IMR-90 (cell line): ENCODE results near the gene PPP1R15A. TPM values are rescaled to one million over a fixed set of nuclear protein-coding genes. Genes with fewer than 3 reads are reported as not detected.
A peak's percentile ranks its signal among the peaks of the same experiment; 100 is the strongest.

Source experiments
- ATAC-seq: fragments of 200-7000 bp; cut with Tn5 transposase; 2 replicates; pipeline ENCODE4 v1.9.1; 2020; ENCODE audit warnings: low read depth, mild to moderate bottlenecking, moderate library complexity
- BruUV-seq: library from RNA; stranded (reverse); fragments of 400-500 nt; replicated peaks from 2 replicates; lab custom pipeline; 2021; lab: Mats Ljungman, UMichigan
- CTCF ChIA-PET: fragments of 300-600 bp; formaldehyde crosslinking; extraction: SDS; loops from one replicate; lab custom pipeline; 2021; ENCODE audit warnings: antibody characterized with exemption; lab: Yijun Ruan, JAX
- POLR2A ChIA-PET: fragments of 300-600 bp; sonication (Branson Sonifier 250); formaldehyde crosslinking; loops from one replicate; lab custom pipeline; 2022; ENCODE audit warnings: antibody characterized with exemption; ENCODE audit not compliant: unreplicated experiment; lab: Charles Lee
- DNase-seq: peaks from one replicate; pipeline ENCODE4 v3.0.0; 2013
- H2AFZ ChIP-seq: replicated peaks from 2 replicates; pipeline ENCODE3; 2013; ENCODE audit warnings: low read length, mild to moderate bottlenecking; ENCODE audit not compliant: poor library complexity
- H2AK5ac ChIP-seq: 2 replicates; pipeline ENCODE4 v1.6.1; 2013; ENCODE audit warnings: low read depth, low read length, inconsistent platforms
- H2AK9ac ChIP-seq: replicated peaks from 2 replicates; pipeline ENCODE3; 2013; ENCODE audit warnings: mild to moderate bottlenecking, low read depth, low read length, moderate library complexity; ENCODE audit not compliant: poor library complexity
- H2BK120ac ChIP-seq: 2 replicates; pipeline ENCODE4 v1.6.1; 2013; ENCODE audit warnings: low read depth, low read length, inconsistent platforms
- H2BK15ac ChIP-seq: 3 replicates; pipeline ENCODE4 v1.6.1; 2013; ENCODE audit warnings: low read depth, low read length, inconsistent platforms
- H2BK20ac ChIP-seq: 2 replicates; pipeline ENCODE4 v1.6.1; 2013; ENCODE audit warnings: low read depth, mild to moderate bottlenecking, inconsistent platforms, low read length, moderate library complexity
- H2BK5ac ChIP-seq: 2 replicates; pipeline ENCODE4 v1.6.1; 2013; ENCODE audit warnings: mild to moderate bottlenecking, low read depth, low read length, inconsistent platforms; ENCODE audit not compliant: poor library complexity, severe bottlenecking
- H3K14ac ChIP-seq: replicated peaks from 2 replicates; pipeline ENCODE4 v1.6.1; 2013; ENCODE audit warnings: low read depth, low read length, inconsistent platforms
- H3K18ac ChIP-seq: 2 replicates; pipeline ENCODE4 v1.6.1; 2013; ENCODE audit warnings: low read depth, low read length, control low read depth
- H3K23ac ChIP-seq: 2 replicates; pipeline ENCODE4 v1.6.1; 2013; ENCODE audit warnings: low read depth, low read length, inconsistent platforms
- H3K27ac ChIP-seq: 2 replicates; pipeline ENCODE4 v1.5.1; 2013; ENCODE audit warnings: mild to moderate bottlenecking, control low read depth, low read length; ENCODE audit not compliant: insufficient read depth
- H3K27me3 ChIP-seq: 2 replicates; pipeline ENCODE4 v1.6.1; 2013; ENCODE audit warnings: low read length; ENCODE audit not compliant: control insufficient read depth, insufficient read depth
- H3K36me3 ChIP-seq: 2 replicates; pipeline ENCODE4 v1.6.1; 2013; ENCODE audit warnings: low read length, mixed read lengths; ENCODE audit not compliant: control insufficient read depth, insufficient read depth
- H3K4ac ChIP-seq: 2 replicates; pipeline ENCODE4 v1.6.1; 2013; ENCODE audit warnings: low read depth, low read length, inconsistent platforms
- H3K4me1 ChIP-seq: 2 replicates; pipeline ENCODE4 v1.6.1; 2013; ENCODE audit warnings: low read length, mixed read lengths; ENCODE audit not compliant: control insufficient read depth, insufficient read depth
- H3K4me2 ChIP-seq: 2 replicates; pipeline ENCODE4 v1.6.1; 2013; ENCODE audit warnings: low read depth, mild to moderate bottlenecking, control low read depth, low read length, moderate library complexity
- H3K4me3 ChIP-seq: 2 replicates; pipeline ENCODE4 v1.5.1; 2013; ENCODE audit warnings: low read depth, mild to moderate bottlenecking, control low read depth, low read length, moderate library complexity; ENCODE audit not compliant: insufficient read depth
- H3K56ac ChIP-seq: 2 replicates; pipeline ENCODE4 v1.6.1; 2013; ENCODE audit warnings: low read length, inconsistent platforms; ENCODE audit not compliant: insufficient read depth; ENCODE audit errors: extremely low read depth
- H3K79me1 ChIP-seq, 2 experiments: 2 replicates each; pipeline ENCODE4 v1.6.1; 2013; ENCODE audit warnings: low read length in 2 of 2, inconsistent platforms in 1 of 2, low read depth in 1 of 2
- H3K9ac ChIP-seq: 2 replicates; pipeline ENCODE4 v1.6.1; 2013; ENCODE audit warnings: low read depth, low read length, control low read depth
- H3K9me1 ChIP-seq: 2 replicates; pipeline ENCODE4 v1.6.1; 2013; ENCODE audit warnings: low read length, inconsistent platforms; ENCODE audit not compliant: insufficient read depth
- H3K9me3 ChIP-seq: 2 replicates; pipeline ENCODE4 v1.6.1; 2013; ENCODE audit warnings: low read length; ENCODE audit not compliant: control insufficient read depth, insufficient read depth
- H4K20me1 ChIP-seq: 2 replicates; pipeline ENCODE4 v1.6.1; 2013; ENCODE audit warnings: low read length, inconsistent platforms; ENCODE audit not compliant: insufficient read depth
- H4K5ac ChIP-seq: 2 replicates; pipeline ENCODE4 v1.6.1; 2013; ENCODE audit warnings: mild to moderate bottlenecking, low read depth, low read length, control low read depth
- H4K8ac ChIP-seq, 2 experiments: 2 replicates each; pipeline ENCODE4 v1.6.1; 2013; ENCODE audit warnings: low read depth in 2 of 2, low read length in 2 of 2, control low read depth in 1 of 2, inconsistent platforms in 1 of 2
- H4K91ac ChIP-seq: 2 replicates; pipeline ENCODE4 v1.6.1; 2013; ENCODE audit warnings: low read depth, low read length, inconsistent platforms; ENCODE audit not compliant: insufficient read depth
- MXI1 ChIP-seq: IDR thresholded peaks from 2 replicates; pipeline ENCODE4 v1.6.1; 2012; ENCODE audit warnings: low read depth, mild to moderate bottlenecking, low read length, moderate library complexity, borderline replicate concordance
- RFX5 ChIP-seq: IDR thresholded peaks from 2 replicates; pipeline ENCODE4 v1.8.0; 2012; ENCODE audit warnings: low read depth, mild to moderate bottlenecking, low read length, moderate library complexity
- WGBS, 2 experiments: methylation state at CpG; one replicate each; pipeline versions ENCODE4 v1.1.5 to v1.1.7; 2013; ENCODE audit warnings: missing lambda C conversion rate in 2 of 2; ENCODE audit not compliant: insufficient read length in 1 of 2; ENCODE audit errors: extremely low coverage in 2 of 2; 5-methylcytosine and 5-hydroxymethylcytosine counted together
- dilution Hi-C: fragments of 300-500 bp; cut with HindIII; formaldehyde crosslinking; loops from one replicate; pipeline ENCODE4 v1.14.3; 2018; ENCODE audit warnings: low sequenced_read_pairs; ENCODE audit not compliant: unreplicated experiment
- in situ Hi-C: fragments of 300-500 bp; cut with MboI; formaldehyde crosslinking; loops from 3 replicates; pipeline ENCODE4 v1.14.3; 2019; ENCODE audit warnings: low sequenced_read_pairs, inconsistent platforms, mixed read lengths
- intact Hi-C: fragments of 100-400 bp; cut with micrococcal nuclease; formaldehyde crosslinking; loops from 2 replicates; pipeline ENCODE4 v1.10.0; 2022
- polyA plus RNA-seq, 3 experiments: library from polyadenylated mRNA; depleted of rRNA; stranded (reverse); fragments of >200 nt; gene quantifications; 2 replicates each; pipeline ENCODE4 v1.2.3, GENCODE V29; 2012; ENCODE audit warnings: low replicate concordance in 1 of 3
- total RNA-seq: library from RNA; depleted of rRNA; stranded (reverse); fragments of >200 nt; gene quantifications from 2 replicates; pipeline ENCODE4 v1.2.3, GENCODE V29; 2012

The PPP1R15A gene
- total and polyA plus RNA-seq, 2 of the 4 experiments (the other 2 are of a cell fraction), result 26.7 to 87.7 TPM

DNA sequence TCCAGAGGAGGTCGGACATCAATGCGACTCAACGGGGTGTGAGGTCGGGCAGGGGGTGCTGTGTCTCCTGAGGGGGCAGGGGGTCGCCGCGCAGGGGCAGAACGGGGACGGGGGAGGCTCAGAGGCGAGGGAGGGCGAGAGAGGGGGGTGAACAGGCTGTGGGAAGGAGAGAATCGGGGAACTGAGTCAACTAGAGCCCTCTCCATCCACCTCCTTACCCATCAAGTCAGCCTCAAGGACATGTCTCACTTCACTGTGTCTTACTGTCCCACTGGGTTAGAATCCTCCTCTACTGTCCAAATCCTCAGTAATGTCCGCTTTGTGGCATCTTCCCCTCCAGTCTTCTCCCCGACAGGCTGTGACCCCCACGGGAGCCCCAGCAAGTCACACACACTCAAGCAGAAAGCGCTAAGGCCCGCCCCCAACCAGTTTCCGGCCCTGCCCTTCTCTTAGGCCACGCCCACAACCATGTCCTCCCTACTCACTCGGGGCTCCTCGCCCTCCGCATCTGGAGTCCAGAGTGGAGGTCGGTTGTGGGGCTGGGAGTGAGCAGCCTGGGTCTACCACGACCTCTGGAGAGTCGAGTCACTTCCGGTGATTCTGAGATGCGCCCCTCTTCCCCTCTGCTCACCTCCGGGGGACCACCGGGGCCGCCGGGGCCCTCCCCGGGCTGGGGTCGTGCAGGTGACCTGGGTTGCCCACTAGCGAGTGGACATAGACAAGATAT, 13.1 kb upstream of the PPP1R15A start:
- Histone ChIP-seq H2BK5ac (no peak overlapping the region), H3K56ac (no peak overlapping the region), H2BK120ac (no peak overlapping the region), H2AK9ac (no peak overlapping the region), H2AK5ac (no peak overlapping the region; the same call in 1 of the 2 replicates), H2BK20ac (no peak overlapping the region), H4K8ac (no peak overlapping the region), H3K9me3 (no peaks in the 10 kb centered on the region), H2BK15ac (no peak overlapping the region), H3K18ac (no peak overlapping the region), H3K4me2 (no peak overlapping the region), H3K27me3 (no peaks in the 10 kb centered on the region), H2AFZ (peak overlapping the region; percentile 43), H3K4me1 (no peaks in the 10 kb centered on the region), H3K36me3 (peaks cover 32% of the 10 kb centered on the region), H3K23ac (no peak overlapping the region), H3K4ac (no peak overlapping the region), H4K20me1 (no peaks in the 10 kb centered on the region), H3K4me3 (no peak overlapping the region), H4K91ac (no peak overlapping the region), H3K9me1 (no peaks in the 10 kb centered on the region), H3K79me1 (peaks cover 0 to 5% of the 10 kb centered on the region in 2 experiments; a peak in 2 of 4 replicates), H3K27ac (no peak overlapping the region), H3K9ac (no peak overlapping the region), H3K14ac (no peak overlapping the region), H4K5ac (no peak overlapping the region)
- WGBS, 2 experiments, result 64% methylated on average over 6 of the region's 34 CpGs; no CpG with 5 or more reads in 1 of the 2 experiments
- in situ Hi-C loops, result no loop called here
- intact Hi-C loops, result no loop called here
- DNase-seq (no peak), ATAC-seq (no peak)
- ChIA-PET POLR2A (no interaction called here), CTCF (no interaction called here)
- dilution Hi-C loops, result loop anchor here (10.0 kb wide), 1 partner anchor 54 kb away; no protein-coding TSS in a partner anchor
- TF ChIP-seq MXI1 (no peak), RFX5 (no peak)
- no TSS peak for BruUV-seq
